CD14-positive monocyte (primary cell): ENCODE measurements around the gene TBX15. TPM values are rescaled to one million over a fixed set of nuclear protein-coding genes. Genes with fewer than 3 reads are reported as not detected.

ENCODE experiments used
- DNase-seq, 3 donors: peaks; one replicate each; pipeline ENCODE4 v3.0.0-alpha.2; 2011 to 2022
- H2AFZ ChIP-seq: 2 replicates; pipeline ENCODE4 v1.6.0; 2012; ENCODE audit warnings: mild to moderate bottlenecking, low read depth, low read length, inconsistent platforms; ENCODE audit not compliant: insufficient read depth, poor library complexity, severe bottlenecking
- H3K27ac ChIP-seq, 2 donors: 1 replicate in 1 of 2; 2 replicates in 1 of 2; pipeline ENCODE4 v1.5.1; 2012 to 2013; ENCODE audit warnings: low read length in 2 of 2, control low read depth in 1 of 2, inconsistent platforms in 1 of 2, low read depth in 1 of 2, mild to moderate bottlenecking in 1 of 2
- H3K27me3 ChIP-seq, 2 donors: one replicate each; pipeline versions ENCODE4 v1.6.0 to v1.6.1; 2011 to 2013; ENCODE audit warnings: low read length in 2 of 2; ENCODE audit not compliant: control insufficient read depth in 2 of 2, insufficient read depth in 2 of 2
- H3K36me3 ChIP-seq, 2 donors: replicated peaks in 1 of 2; 1 replicate in 1 of 2; 2 replicates in 1 of 2; pipeline versions ENCODE4 v1.5.1 to v1.6.1; 2012 to 2013; ENCODE audit warnings: low read length in 2 of 2, control low read depth in 1 of 2, inconsistent platforms in 1 of 2, mild to moderate bottlenecking in 1 of 2; ENCODE audit not compliant: insufficient read depth in 2 of 2, control insufficient read depth in 1 of 2
- H3K4me1 ChIP-seq, 2 donors: 1 replicate in 1 of 2; 2 replicates in 1 of 2; pipeline versions ENCODE4 v1.5.1 to v1.6.1; 2012 to 2013; ENCODE audit warnings: low read length in 2 of 2, control low read depth in 1 of 2, inconsistent platforms in 1 of 2, mild to moderate bottlenecking in 1 of 2, moderate library complexity in 1 of 2; ENCODE audit not compliant: insufficient read depth in 2 of 2, control insufficient read depth in 1 of 2
- H3K4me2 ChIP-seq: replicated peaks from 2 replicates; pipeline ENCODE3; 2012; ENCODE audit warnings: low read length, moderate library complexity, mild to moderate bottlenecking; ENCODE audit not compliant: poor library complexity, severe bottlenecking; ENCODE audit errors: extremely low read depth
- H3K4me3 ChIP-seq, 3 experiments: fragments of 200-600 bp in 1 of 3; sonication (generic) in 1 of 3; replicated peaks in 1 of 3; 1 replicate in 2 of 3; 2 replicates in 1 of 3; pipeline ENCODE4 v1.5.1; 2011 to 2013; ENCODE audit warnings: low read length in 3 of 3, mild to moderate bottlenecking in 3 of 3, control low read depth in 2 of 3, low read depth in 2 of 3, inconsistent platforms in 1 of 3, moderate library complexity in 1 of 3
- H3K79me2 ChIP-seq: 2 replicates; pipeline ENCODE4 v1.6.0; 2012; ENCODE audit warnings: mild to moderate bottlenecking, control low read depth, inconsistent platforms, low read length, moderate library complexity; ENCODE audit not compliant: insufficient read depth
- H3K9ac ChIP-seq: 2 replicates; pipeline ENCODE4 v1.6.0; 2017; ENCODE audit warnings: low read length, mild to moderate bottlenecking; ENCODE audit not compliant: insufficient read depth, poor library complexity, severe bottlenecking
- H3K9me3 ChIP-seq, 2 donors: replicated peaks in 1 of 2; 1 replicate in 1 of 2; 2 replicates in 1 of 2; pipeline versions ENCODE4 v1.5.1 to v1.6.1; 2012 to 2013; ENCODE audit warnings: low read length in 2 of 2, control low read depth in 1 of 2; ENCODE audit not compliant: control insufficient read depth in 1 of 2, insufficient read depth in 1 of 2
- H4K20me1 ChIP-seq: 2 replicates; pipeline ENCODE4 v1.6.0; 2012; ENCODE audit warnings: mild to moderate bottlenecking, low read length, control low read depth, moderate library complexity; ENCODE audit not compliant: insufficient read depth
- H3K27ac Mint-ChIP-seq, 7 donors: one replicate each; pipeline ENCODE4 v1.8.0; 2020; ENCODE audit warnings: mild to moderate bottlenecking in 7 of 7, mixed read lengths in 7 of 7, moderate library complexity in 6 of 7, inconsistent platforms in 2 of 7
- H3K27me3 Mint-ChIP-seq, 3 donors: one replicate each; pipeline ENCODE4 v1.8.0; 2021 to 2022; ENCODE audit warnings: low read depth in 3 of 3, mild to moderate bottlenecking in 3 of 3, mixed read lengths in 3 of 3, moderate library complexity in 3 of 3, inconsistent platforms in 1 of 3
- H3K36me3 Mint-ChIP-seq, 2 donors: one replicate each; pipeline ENCODE4 v1.8.0; 2020; ENCODE audit warnings: mixed read lengths in 2 of 2, inconsistent platforms in 1 of 2, mild to moderate bottlenecking in 1 of 2
- H3K4me1 Mint-ChIP-seq: one replicate; pipeline ENCODE4 v1.8.0; 2020; ENCODE audit warnings: mild to moderate bottlenecking, mixed read lengths
- H3K4me3 Mint-ChIP-seq, 2 donors: one replicate each; pipeline ENCODE4 v1.8.0; 2020; ENCODE audit warnings: mild to moderate bottlenecking in 2 of 2, mixed read lengths in 2 of 2, moderate library complexity in 1 of 2
- H3K9me3 Mint-ChIP-seq, 7 donors: one replicate each; pipeline ENCODE4 v1.8.0; 2020 to 2022; ENCODE audit warnings: mixed read lengths in 7 of 7, mild to moderate bottlenecking in 6 of 7, moderate library complexity in 6 of 7, inconsistent platforms in 2 of 7
- WGBS: methylation state at CpG from one replicate; pipeline ENCODE4 v1.1.5; 2013; ENCODE audit warnings: missing lambda C conversion rate; ENCODE audit not compliant: insufficient coverage; 5-methylcytosine and 5-hydroxymethylcytosine counted together
- intact Hi-C, 2 donors: fragments of 100-400 bp; cut with micrococcal nuclease; formaldehyde crosslinking; loops; one replicate each; pipeline versions ENCODE4 v1.15.0 to v1.15.1; 2023
- polyA plus RNA-seq, 3 donors: library from polyadenylated mRNA; depleted of rRNA in 1 of 3; unstranded in 2 of 3; stranded (reverse) in 1 of 3; fragments of 300-500 nt in 2 of 3; fragments of >200 nt in 1 of 3; fragmentation: Illumina TruSeq in 2 of 3; gene quantifications; 1 replicate in 2 of 3; 2 replicates in 1 of 3; pipeline ENCODE4 v1.2.3, GENCODE V29; 2012 to 2021
- TF ChIP-seq, protein P1 (sequence below): fragments of 200-600 bp; IDR thresholded peaks from one replicate; pipeline ENCODE4 v1.8.0; 2022; ENCODE audit warnings: antibody characterized with exemption, mild to moderate bottlenecking

The TBX15 gene
- polyA plus RNA-seq, 3 donors, result not detected

DNA sequence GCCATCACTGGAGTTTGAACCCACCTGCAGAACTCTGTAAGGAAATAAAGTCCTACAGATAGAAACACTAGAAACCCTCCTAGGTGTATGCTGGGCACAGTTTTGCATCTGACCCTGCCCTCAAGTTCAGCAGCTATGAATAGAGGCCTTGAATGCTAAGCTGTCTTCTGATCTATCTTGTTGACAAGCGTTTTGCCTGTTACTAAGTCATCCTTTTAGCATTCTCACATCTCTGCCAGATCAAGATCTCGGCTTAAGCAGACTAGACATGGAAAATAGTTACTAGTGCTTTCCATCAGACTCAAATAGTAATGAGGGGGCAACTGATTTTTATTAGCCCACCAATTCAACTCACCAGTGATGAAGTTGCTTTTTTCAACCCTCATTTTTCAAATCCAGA lies 10.5 kb downstream of the TBX15 start:
- TF ChIP-seq, protein P1, sequence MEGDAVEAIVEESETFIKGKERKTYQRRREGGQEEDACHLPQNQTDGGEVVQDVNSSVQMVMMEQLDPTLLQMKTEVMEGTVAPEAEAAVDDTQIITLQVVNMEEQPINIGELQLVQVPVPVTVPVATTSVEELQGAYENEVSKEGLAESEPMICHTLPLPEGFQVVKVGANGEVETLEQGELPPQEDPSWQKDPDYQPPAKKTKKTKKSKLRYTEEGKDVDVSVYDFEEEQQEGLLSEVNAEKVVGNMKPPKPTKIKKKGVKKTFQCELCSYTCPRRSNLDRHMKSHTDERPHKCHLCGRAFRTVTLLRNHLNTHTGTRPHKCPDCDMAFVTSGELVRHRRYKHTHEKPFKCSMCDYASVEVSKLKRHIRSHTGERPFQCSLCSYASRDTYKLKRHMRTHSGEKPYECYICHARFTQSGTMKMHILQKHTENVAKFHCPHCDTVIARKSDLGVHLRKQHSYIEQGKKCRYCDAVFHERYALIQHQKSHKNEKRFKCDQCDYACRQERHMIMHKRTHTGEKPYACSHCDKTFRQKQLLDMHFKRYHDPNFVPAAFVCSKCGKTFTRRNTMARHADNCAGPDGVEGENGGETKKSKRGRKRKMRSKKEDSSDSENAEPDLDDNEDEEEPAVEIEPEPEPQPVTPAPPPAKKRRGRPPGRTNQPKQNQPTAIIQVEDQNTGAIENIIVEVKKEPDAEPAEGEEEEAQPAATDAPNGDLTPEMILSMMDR, result no peak
- H3K4me1 Mint-ChIP-seq, result peaks cover 8% of the 10 kb centered on the region
- Histone ChIP-seq H3K9me3 (peaks cover 0 to 26% of the 10 kb centered on the region in 2 donors), H3K36me3 (no peaks in the 10 kb centered on the region), H3K79me2 (no peaks in the 10 kb centered on the region), H2AFZ (no peak overlapping the region), H3K4me2 (no peak overlapping the region), H3K4me1 (no peaks in the 10 kb centered on the region), H3K27me3 (peaks cover 82 to 92% of the 10 kb centered on the region in 2 donors), H3K27ac (no peak overlapping the region), H3K9ac (no peak overlapping the region), H3K4me3 (no peak overlapping the region), H4K20me1 (no peaks in the 10 kb centered on the region)
- H3K4me3 Mint-ChIP-seq, result peak overlapping the region in 1 of 2 donors; percentile 61
- DNase-seq, result no peak
- intact Hi-C loops, result no loop called here
- H3K27ac Mint-ChIP-seq, result no peak overlapping the region
- H3K9me3 Mint-ChIP-seq, result peaks cover 0 to 23% (median 12%) of the 10 kb centered on the region in 7 donors
- peaks cover 67 to 80% (median 71%) of the 10 kb centered on the region in 3 donors for H3K27me3 Mint-ChIP-seq
- WGBS, result 71% methylated on average over 1 of the region's 2 CpGs
- peaks cover 0 to 3% of the 10 kb centered on the region in 2 donors for H3K36me3 Mint-ChIP-seq

DNA sequence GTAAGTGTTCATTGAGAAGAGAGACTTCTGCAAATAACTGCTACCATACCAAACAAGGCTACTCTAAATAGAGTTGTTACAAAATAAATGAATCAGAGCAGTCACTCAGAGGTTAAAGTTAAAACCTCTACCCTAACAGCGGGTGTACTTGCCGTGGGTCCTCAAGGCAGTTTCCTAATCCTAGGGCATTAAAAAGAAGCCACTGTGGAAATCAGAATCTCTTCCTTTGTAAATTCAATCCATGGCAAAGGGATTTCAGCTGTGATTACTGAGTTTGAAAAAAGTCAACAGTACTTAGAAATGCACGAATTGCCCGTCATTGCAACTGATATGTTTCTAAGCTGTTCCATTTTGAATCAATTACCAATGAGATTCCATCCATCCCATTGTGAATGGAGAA lies 13.5 kb downstream of the TBX15 start:
- H3K4me2 ChIP-seq, result no peak overlapping the region
- no peak overlapping the region for H3K4me3 ChIP-seq
- H3K27me3 ChIP-seq, result peaks cover 54 to 66% of the 10 kb centered on the region in 2 donors
- no peaks in the 10 kb centered on the region for H3K4me1 ChIP-seq
- peaks cover 5% of the 10 kb centered on the region for H3K4me1 Mint-ChIP-seq
- no peaks in the 10 kb centered on the region for H4K20me1 ChIP-seq
- peaks cover 43 to 64% (median 46%) of the 10 kb centered on the region in 3 donors for H3K27me3 Mint-ChIP-seq
- no peaks in the 10 kb centered on the region for H3K36me3 Mint-ChIP-seq
- intact Hi-C loops, result no loop called here
- H3K9me3 Mint-ChIP-seq, result peaks cover 0 to 19% (median 8%) of the 10 kb centered on the region in 7 donors
- H3K4me3 Mint-ChIP-seq, result no peak overlapping the region
- no peak overlapping the region for H3K27ac Mint-ChIP-seq
- H2AFZ ChIP-seq, result no peak overlapping the region
- no peak overlapping the region for H3K27ac ChIP-seq
- no peaks in the 10 kb centered on the region for H3K36me3 ChIP-seq
- H3K79me2 ChIP-seq, result no peaks in the 10 kb centered on the region
- peaks cover 0 to 13% of the 10 kb centered on the region in 2 donors for H3K9me3 ChIP-seq
- no CpG with 5 or more reads among the region's 4 CpGs for WGBS
- DNase-seq, result no peak
- no peak overlapping the region for H3K9ac ChIP-seq
- TF ChIP-seq, protein P1, result no peak
